GM21737 (cell line): ENCODE measurements around the gene MMP25.

ENCODE experiments used
- ATAC-seq: cut with Tn5 transposase; IDR thresholded peaks from one replicate; pipeline ENCODE4 v1.9.1; 2021; ENCODE audit warnings: mild to moderate bottlenecking, moderate library complexity; ENCODE audit not compliant: unreplicated experiment

MMP25 gene

GRCh38 chr16:3089717-3090592, 43.6 kb downstream of the MMP25 start:
- ATAC-seq, result no peak

GRCh38 chr16:3091551-3091950, 45.2 kb downstream of the MMP25 start:
- no peak for ATAC-seq

GRCh38 chr16:3092501-3092941, 46.2 kb downstream of the MMP25 start:
- no peak for ATAC-seq

GRCh38 chr16:3094289-3095027, 48.1 kb downstream of the MMP25 start:
- ATAC-seq, result no peak

- ATAC-seq, result peak; percentile 46
Measured at GRCh38 chr16:3095869-3096268, 49.5 kb downstream of the MMP25 start.

GRCh38 chr16:3096362-3096761, 50.0 kb downstream of the MMP25 start:
- ATAC-seq, result no peak

GRCh38 chr16:3097266-3097665, 50.9 kb downstream of the MMP25 start:
- ATAC-seq, result no peak

- no peak for ATAC-seq
Measured at GRCh38 chr16:3098459-3099394, 52.4 kb downstream of the MMP25 start, which contains the start of gene ZSCAN10. ZSCAN10 (minus strand) TSS chr16:3099294; CDS start chr16:3092937, 6,357 bp downstream.

GRCh38 chr16:3099395-3099731, 53.0 kb downstream of the MMP25 start:
- ATAC-seq, result no peak

- peak; percentile 60 for ATAC-seq
Measured at GRCh38 chr16:3099732-3100499, 53.6 kb downstream of the MMP25 start.

GRCh38 chr16:3101018-3101840, 54.9 kb downstream of the MMP25 start:
- no peak for ATAC-seq

- ATAC-seq, result no peak
Measured at GRCh38 chr16:3101841-3102470, 55.6 kb downstream of the MMP25 start.

- ATAC-seq, result peak; percentile 87
Measured at GRCh38 chr16:3106205-3106928, 60.0 kb downstream of the MMP25 start.
